Measurements from ENCODE around the gene FAM171A2. TPM values are rescaled to one million over a fixed set of nuclear protein-coding genes. Genes with fewer than 3 reads are reported as not detected.

Gene FAM171A2
- total and polyA plus RNA-seq, 2 donors (not counting 1 experiment from before 2014, with no cell fraction given), result 1.7 to 5.0 TPM

DNA sequence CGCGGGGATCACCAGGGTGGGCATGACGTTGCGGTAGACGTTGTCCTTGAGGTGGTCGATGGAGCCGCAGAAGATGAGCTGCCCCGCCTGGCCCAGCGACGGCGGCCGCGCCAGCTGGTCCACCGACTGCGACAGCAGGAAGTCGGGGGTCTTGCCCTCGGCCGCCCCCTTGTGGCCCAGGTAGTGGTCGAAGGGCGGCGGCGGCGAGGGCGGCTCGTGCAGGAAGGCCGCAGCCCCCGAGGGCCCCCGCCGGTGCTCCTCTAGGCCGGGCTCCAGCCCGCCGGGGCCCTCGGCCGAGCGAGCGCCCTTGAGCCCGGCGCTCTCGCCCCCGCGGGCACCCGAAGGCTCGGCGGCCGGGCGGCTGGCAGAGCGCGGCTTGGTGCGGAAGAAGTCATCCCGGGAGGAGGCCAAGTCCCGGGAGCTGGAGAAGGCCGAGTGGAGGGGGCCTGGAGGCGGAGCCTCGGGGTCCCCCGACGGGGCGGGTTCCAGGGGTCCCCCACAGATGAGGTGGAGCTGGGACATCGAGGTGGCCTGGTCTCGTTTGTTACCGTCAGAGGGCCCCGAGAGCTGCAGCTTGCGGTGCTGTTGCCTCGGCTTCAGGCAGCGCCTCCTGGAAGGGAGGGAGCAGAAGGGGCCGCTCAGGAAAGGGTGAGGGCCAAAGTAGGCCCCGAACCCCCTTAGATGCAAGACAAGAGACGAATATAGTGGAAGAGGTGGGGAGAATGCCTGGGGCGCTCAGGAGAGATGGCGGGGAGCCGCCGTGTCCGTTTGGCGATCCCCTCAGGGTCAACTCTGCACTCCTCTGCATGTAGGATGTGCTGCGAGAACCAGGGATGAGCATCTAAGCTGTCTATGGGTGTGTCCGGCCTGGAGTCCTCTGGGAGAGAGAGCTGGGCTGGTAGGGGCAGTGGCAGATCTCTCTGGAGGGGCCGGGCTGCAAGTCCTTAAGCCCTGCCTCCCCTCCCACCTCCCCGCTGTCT, 8.8 kb downstream of the FAM171A2 start:
- Histone ChIP-seq H3K36me3 (ENCODE audit: control insufficient read depth, insufficient read depth, low read length) (peaks cover 16% of the 10 kb centered on the region), H3K27me3 (ENCODE audit: control insufficient read depth, insufficient read depth, low read length) (no peaks in the 10 kb centered on the region), H3K9ac (ENCODE audit: insufficient read depth, low read length) (no peak overlapping the region), H4K20me1 (ENCODE audit: control insufficient read depth, extremely low read depth, insufficient read depth, low read length) (no peaks in the 10 kb centered on the region), H3K27ac (ENCODE audit: insufficient read depth, low read length) (no peak overlapping the region), H3K4me3 (replicated peaks in 1 of 4; ENCODE audit: control extremely low read depth in 1 of 4, insufficient read depth in 1 of 4, low read depth in 3 of 4, low read length in 4 of 4) (no peak overlapping the region), H3K79me2 (ENCODE audit: control insufficient read depth, insufficient read depth, low read length) (no peaks in the 10 kb centered on the region), H2AFZ (ENCODE audit: low read length) (no peak overlapping the region), H3K9me3 (ENCODE audit: control insufficient read depth, insufficient read depth, low read depth, low read length) (no peaks in the 10 kb centered on the region), H3K4me2 (ENCODE audit: extremely low read depth, insufficient read depth, low read length) (no peak overlapping the region), H3K4me1 (ENCODE audit: control insufficient read depth, extremely low read depth, insufficient read depth, low read length) (no peaks in the 10 kb centered on the region)
- DNase-seq (ENCODE audit: low read depth in 2 of 2), result no peak
- TF ChIP-seq EZH2 (IDR thresholded peaks at IDR 0.05; ENCODE audit: low read length, missing control alignments), result no peak
- TF ChIP-seq, protein P1, sequence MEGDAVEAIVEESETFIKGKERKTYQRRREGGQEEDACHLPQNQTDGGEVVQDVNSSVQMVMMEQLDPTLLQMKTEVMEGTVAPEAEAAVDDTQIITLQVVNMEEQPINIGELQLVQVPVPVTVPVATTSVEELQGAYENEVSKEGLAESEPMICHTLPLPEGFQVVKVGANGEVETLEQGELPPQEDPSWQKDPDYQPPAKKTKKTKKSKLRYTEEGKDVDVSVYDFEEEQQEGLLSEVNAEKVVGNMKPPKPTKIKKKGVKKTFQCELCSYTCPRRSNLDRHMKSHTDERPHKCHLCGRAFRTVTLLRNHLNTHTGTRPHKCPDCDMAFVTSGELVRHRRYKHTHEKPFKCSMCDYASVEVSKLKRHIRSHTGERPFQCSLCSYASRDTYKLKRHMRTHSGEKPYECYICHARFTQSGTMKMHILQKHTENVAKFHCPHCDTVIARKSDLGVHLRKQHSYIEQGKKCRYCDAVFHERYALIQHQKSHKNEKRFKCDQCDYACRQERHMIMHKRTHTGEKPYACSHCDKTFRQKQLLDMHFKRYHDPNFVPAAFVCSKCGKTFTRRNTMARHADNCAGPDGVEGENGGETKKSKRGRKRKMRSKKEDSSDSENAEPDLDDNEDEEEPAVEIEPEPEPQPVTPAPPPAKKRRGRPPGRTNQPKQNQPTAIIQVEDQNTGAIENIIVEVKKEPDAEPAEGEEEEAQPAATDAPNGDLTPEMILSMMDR (conservative IDR thresholded peaks at IDR 0.05 in 1 of 2, IDR thresholded peaks at IDR 0.05 in 1 of 2; ENCODE audit: low read depth in 1 of 2, low read length in 2 of 2), result no peak

DNA sequence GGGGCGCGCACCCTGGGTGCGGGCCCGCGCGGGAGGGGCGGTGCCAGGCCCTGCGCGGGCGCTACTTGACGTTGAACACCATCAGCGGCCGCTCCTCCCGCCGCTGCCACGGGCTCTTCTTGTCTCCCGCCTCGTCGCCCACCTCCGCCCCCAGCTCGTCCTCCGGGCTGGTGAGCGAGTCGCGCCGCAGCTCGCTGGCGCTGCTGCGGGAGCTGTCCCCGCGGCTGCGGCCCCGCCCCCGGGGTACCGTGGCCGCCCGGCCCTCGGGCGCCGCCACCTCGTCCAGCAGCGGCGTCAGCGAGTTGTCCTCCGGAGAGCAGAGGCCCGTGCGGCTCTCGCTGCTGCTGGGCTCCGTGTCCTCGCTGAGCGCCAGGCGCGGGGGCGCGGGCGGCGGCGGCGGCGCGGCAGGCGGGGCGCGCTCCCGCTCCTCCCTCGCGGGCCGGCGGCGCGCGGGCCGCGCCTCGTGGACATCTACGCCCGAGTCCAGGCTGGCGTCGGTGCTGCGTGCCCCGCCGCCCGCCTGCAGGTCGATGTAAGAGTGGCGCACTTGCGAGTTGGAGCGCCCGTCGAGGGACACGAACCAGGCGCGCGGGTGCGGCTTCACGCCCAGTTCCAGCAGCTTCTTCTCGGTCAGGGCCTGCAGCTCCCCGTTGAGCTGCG, 9.9 kb downstream of the FAM171A2 start:
- Histone ChIP-seq H4K20me1 (ENCODE audit: control insufficient read depth, extremely low read depth, insufficient read depth, low read length) (no peaks in the 10 kb centered on the region), H3K27ac (ENCODE audit: insufficient read depth, low read length) (no peak overlapping the region), H3K4me1 (ENCODE audit: control insufficient read depth, extremely low read depth, insufficient read depth, low read length) (no peaks in the 10 kb centered on the region), H3K36me3 (ENCODE audit: control insufficient read depth, insufficient read depth, low read length) (peaks cover 18% of the 10 kb centered on the region), H3K4me3 (replicated peaks in 1 of 4; ENCODE audit: control extremely low read depth in 1 of 4, insufficient read depth in 1 of 4, low read depth in 3 of 4, low read length in 4 of 4) (no peak overlapping the region), H3K9me3 (ENCODE audit: control insufficient read depth, insufficient read depth, low read depth, low read length) (no peaks in the 10 kb centered on the region), H3K4me2 (ENCODE audit: extremely low read depth, insufficient read depth, low read length) (no peak overlapping the region), H3K79me2 (ENCODE audit: control insufficient read depth, insufficient read depth, low read length) (no peaks in the 10 kb centered on the region), H3K9ac (ENCODE audit: insufficient read depth, low read length) (no peak overlapping the region), H2AFZ (ENCODE audit: low read length) (no peak overlapping the region), H3K27me3 (ENCODE audit: control insufficient read depth, insufficient read depth, low read length) (no peaks in the 10 kb centered on the region)
- TF ChIP-seq, protein P1 (conservative IDR thresholded peaks at IDR 0.05 in 1 of 2, IDR thresholded peaks at IDR 0.05 in 1 of 2; ENCODE audit: low read depth in 1 of 2, low read length in 2 of 2), result no peak
- TF ChIP-seq EZH2 (IDR thresholded peaks at IDR 0.05; ENCODE audit: low read length, missing control alignments), result no peak
- no peak for DNase-seq (ENCODE audit: low read depth in 2 of 2)

Data from fibroblast of lung (primary cell).